ENCODE data around the gene ARHGEF12.

Gene ARHGEF12

GRCh38 chr11:120532832-120533196, 196.6 kb downstream of the ARHGEF12 start:
- in situ Hi-C loops (cut with HindIII; ENCODE audit: low sequenced_read_pairs) = no loop called here
- no peak for TF ChIP-seq CTCF (IDR thresholded peaks at IDR 0.05; ENCODE audit: low read depth, low read length)
- H3K4me3 ChIP-seq (ENCODE audit: low read depth, low read length) = no peak overlapping the region
- no peak for DNase-seq (ENCODE audit: low read depth, low spot score)

- DNase-seq (ENCODE audit: low read depth, low spot score) = no peak
- in situ Hi-C loops (cut with HindIII; ENCODE audit: low sequenced_read_pairs) = no loop called here
- H3K4me3 ChIP-seq (ENCODE audit: low read depth, low read length) = no peak overlapping the region
- TF ChIP-seq CTCF (IDR thresholded peaks at IDR 0.05; ENCODE audit: low read depth, low read length) = no peak
These were observed 200.0 kb downstream of the ARHGEF12 start for GRCh38 chr11:120536091-120536796.

- H3K4me3 ChIP-seq (ENCODE audit: low read depth, low read length) = no peak overlapping the region
- TF ChIP-seq CTCF (IDR thresholded peaks at IDR 0.05; ENCODE audit: low read depth, low read length) = no peak
- no peak for DNase-seq (ENCODE audit: low read depth, low spot score)
- in situ Hi-C loops (cut with HindIII; ENCODE audit: low sequenced_read_pairs) = no loop called here
These were observed 200.6 kb downstream of the ARHGEF12 start for GRCh38 chr11:120536797-120537169.

GRCh38 chr11:120537996-120538395, 201.8 kb downstream of the ARHGEF12 start:
- in situ Hi-C loops (cut with HindIII; ENCODE audit: low sequenced_read_pairs) = no loop called here
- DNase-seq (ENCODE audit: low read depth, low spot score) = no peak
- TF ChIP-seq CTCF (IDR thresholded peaks at IDR 0.05; ENCODE audit: low read depth, low read length) = no peak
- no peak overlapping the region for H3K4me3 ChIP-seq (ENCODE audit: low read depth, low read length)

GRCh38 chr11:120538707-120539106, 202.5 kb downstream of the ARHGEF12 start:
- no peak for DNase-seq (ENCODE audit: low read depth, low spot score)

More at GRCh38 chr11:120538707-120539106, 202.5 kb downstream of the ARHGEF12 start:
- no peak overlapping the region for H3K4me3 ChIP-seq (ENCODE audit: low read depth, low read length)
- in situ Hi-C loops (cut with HindIII; ENCODE audit: low sequenced_read_pairs) = no loop called here
- TF ChIP-seq CTCF (IDR thresholded peaks at IDR 0.05; ENCODE audit: low read depth, low read length) = no peak
